SJCRH30 (cell line): ENCODE measurements around the gene FAM110A. TPM values are rescaled to one million over a fixed set of nuclear protein-coding genes. Genes with fewer than 3 reads are reported as not detected.
"Not testable (repeated sequence)": the region's sequence is repeated elsewhere in the genome, so short reads cannot be mapped to it uniquely, and the experiment has no call there.

ENCODE experiments used
- DNase-seq, 2 experiments: peaks; one replicate each; pipeline ENCODE4 v3.0.0-alpha.2; 2015 to 2020
- H3K27ac ChIP-seq: fragments of 250-450 bp; sonication (Bioruptor Pico); 2 replicates; pipeline ENCODE4 v1.5.1; 2020; ENCODE audit warnings: mild to moderate bottlenecking, moderate library complexity
- H3K27me3 ChIP-seq: fragments of 250-450 bp; sonication (Bioruptor Pico); 2 replicates; pipeline ENCODE4 v1.5.1; 2020; ENCODE audit warnings: mild to moderate bottlenecking, moderate library complexity
- H3K36me3 ChIP-seq: fragments of 250-450 bp; sonication (Bioruptor Pico); 2 replicates; pipeline ENCODE4 v1.5.1; 2020; ENCODE audit warnings: mild to moderate bottlenecking, moderate library complexity
- H3K4me1 ChIP-seq: fragments of 250-450 bp; sonication (Bioruptor Pico); 2 replicates; pipeline ENCODE4 v1.5.1; 2020; ENCODE audit warnings: mild to moderate bottlenecking, moderate library complexity
- H3K4me3 ChIP-seq: fragments of 250-450 bp; sonication (Bioruptor Pico); 2 replicates; pipeline ENCODE4 v1.5.1; 2020; ENCODE audit warnings: mild to moderate bottlenecking, moderate library complexity
- H3K9me3 ChIP-seq: fragments of 250-450 bp; sonication (Bioruptor Pico); replicated peaks from 2 replicates; pipeline ENCODE4 v1.5.1; 2020; ENCODE audit warnings: mild to moderate bottlenecking, moderate library complexity
- total RNA-seq: library from RNA; depleted of rRNA; stranded (reverse); fragments of >200 nt; shearing (Covaris generic); gene quantifications from 2 replicates; pipeline ENCODE4 v1.2.3, GENCODE V29; 2014; rRNA removed

The FAM110A gene
- total RNA-seq, 1 experiment from 2014 or later = 45.1 TPM

DNA sequence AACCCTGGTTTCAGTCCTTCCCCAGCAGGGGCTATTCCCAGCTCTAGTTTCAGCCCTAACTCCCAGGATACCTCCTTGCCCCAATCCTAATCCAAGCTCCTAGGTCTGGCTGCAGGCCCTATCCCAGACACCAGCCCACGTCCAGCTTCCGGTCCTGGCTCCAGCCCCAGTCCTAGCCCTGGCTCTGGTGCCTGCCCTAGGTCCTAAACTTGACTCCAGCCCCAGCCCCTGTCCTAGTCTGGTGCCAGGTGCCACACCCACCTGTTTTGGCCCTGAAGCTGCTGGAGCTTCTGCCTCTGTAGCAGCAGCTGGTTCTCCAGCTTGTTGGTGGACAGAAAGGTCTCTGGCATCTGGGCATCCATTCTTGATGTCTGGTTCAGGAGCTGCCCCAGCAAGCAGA is 54.5 kb downstream of the FAM110A start:
- no peak for DNase-seq
- Histone ChIP-seq H3K36me3 (no peaks in the 10 kb centered on the region), H3K9me3 (no peaks in the 10 kb centered on the region), H3K4me3 (no peak overlapping the region), H3K27me3 (no peaks in the 10 kb centered on the region), H3K27ac (no peak overlapping the region), H3K4me1 (no peaks in the 10 kb centered on the region)

GRCh38 chr20:889106-889505 is 55.6 kb downstream of the FAM110A start:
- Histone ChIP-seq H3K4me1 (no peaks in the 10 kb centered on the region), H3K9me3 (no peaks in the 10 kb centered on the region), H3K27me3 (no peaks in the 10 kb centered on the region), H3K27ac (no peak overlapping the region), H3K4me3 (no peak overlapping the region), H3K36me3 (no peaks in the 10 kb centered on the region)
- DNase-seq = no peak

DNA sequence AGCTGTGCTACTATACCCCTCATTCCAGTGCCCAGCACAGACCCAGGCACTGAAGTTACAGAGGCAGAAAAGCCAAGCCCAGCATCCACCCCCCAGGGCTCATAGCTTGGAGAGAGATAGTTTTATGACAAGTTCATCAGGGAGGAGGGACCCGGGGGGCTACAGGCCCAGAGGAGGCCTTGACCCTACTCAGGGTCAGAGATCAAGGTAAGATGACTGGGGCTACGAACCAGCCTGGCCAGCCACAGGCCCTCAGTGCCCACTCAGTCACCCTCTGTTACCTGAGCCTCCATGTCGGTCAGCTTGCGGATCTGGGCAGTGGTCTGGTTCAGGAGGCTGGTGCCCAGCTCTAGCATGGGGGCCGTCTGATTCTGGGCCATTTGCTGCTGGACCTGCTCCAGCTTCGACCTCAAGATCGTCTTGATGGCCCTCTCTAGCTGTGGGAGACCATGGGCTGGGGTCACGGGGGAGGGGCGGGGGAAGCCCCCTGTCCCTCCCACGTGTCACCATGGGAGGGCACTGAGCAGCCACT is 56.5 kb downstream of the FAM110A start:
- H3K4me1 ChIP-seq = no peaks in the 10 kb centered on the region
- H3K4me3 ChIP-seq = no peak overlapping the region
- no peaks in the 10 kb centered on the region for H3K27me3 ChIP-seq
- DNase-seq = no peak
- H3K9me3 ChIP-seq = no peaks in the 10 kb centered on the region
- H3K27ac ChIP-seq = no peak overlapping the region
- no peaks in the 10 kb centered on the region for H3K36me3 ChIP-seq

GRCh38 chr20:890666-891057 is 57.1 kb downstream of the FAM110A start:
- Histone ChIP-seq H3K27ac (no peak overlapping the region), H3K4me3 (no peak overlapping the region), H3K36me3 (no peaks in the 10 kb centered on the region), H3K4me1 (no peaks in the 10 kb centered on the region), H3K27me3 (no peaks in the 10 kb centered on the region), H3K9me3 (no peaks in the 10 kb centered on the region)
- DNase-seq = no peak

- H3K36me3 ChIP-seq = no peaks in the 10 kb centered on the region
- DNase-seq = no peak
- H3K4me1 ChIP-seq = no peaks in the 10 kb centered on the region
- no peak overlapping the region for H3K27ac ChIP-seq
- H3K27me3 ChIP-seq = no peaks in the 10 kb centered on the region
- no peaks in the 10 kb centered on the region for H3K9me3 ChIP-seq
- H3K4me3 ChIP-seq = no peak overlapping the region
Observed at GRCh38 chr20:891058-891705, 57.7 kb downstream of the FAM110A start.

DNA sequence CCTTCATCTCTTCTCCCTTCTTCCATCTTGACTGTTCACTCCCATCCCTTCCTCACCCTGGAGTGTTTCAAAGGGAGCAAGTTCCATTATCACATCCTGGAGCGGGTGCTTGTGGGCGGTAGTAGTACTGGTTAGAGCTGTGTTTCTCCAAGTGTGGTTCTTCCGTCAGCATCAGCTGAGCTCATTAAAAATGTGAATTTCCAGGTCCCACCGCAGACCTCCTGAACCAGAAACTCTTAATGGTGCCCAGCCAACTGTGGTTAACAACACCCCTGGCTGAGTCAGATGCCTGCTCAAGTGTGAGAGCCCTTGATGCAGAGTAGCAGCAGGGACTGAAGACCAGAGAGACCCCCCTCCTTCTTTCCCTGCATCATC is 58.2 kb downstream of the FAM110A start:
- Histone ChIP-seq H3K4me3 (no peak overlapping the region), H3K9me3 (no peaks in the 10 kb centered on the region), H3K36me3 (no peaks in the 10 kb centered on the region), H3K27me3 (no peaks in the 10 kb centered on the region), H3K4me1 (no peaks in the 10 kb centered on the region), H3K27ac (no peak overlapping the region)
- DNase-seq = no peak

DNA sequence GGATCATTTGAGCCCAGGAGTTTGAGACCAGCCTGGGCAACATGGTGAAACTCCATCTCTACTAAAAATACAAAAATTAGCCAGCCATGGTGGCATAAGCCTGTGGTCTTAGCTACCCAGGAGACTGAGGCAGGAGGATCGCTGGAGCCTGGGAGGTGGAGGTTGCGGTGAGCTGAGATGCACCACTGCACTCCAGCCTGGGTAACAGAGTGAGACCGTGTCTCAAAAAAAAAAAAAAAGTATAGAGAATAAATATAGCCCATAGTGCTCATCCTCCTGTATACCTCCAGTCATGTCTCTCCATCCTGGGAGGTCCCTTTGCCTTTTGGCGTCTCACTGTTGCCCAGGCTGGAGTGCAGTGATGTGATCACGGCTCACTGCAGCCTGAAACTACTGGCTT is 58.9 kb downstream of the FAM110A start:
- not testable (repeated sequence) for H3K4me3 ChIP-seq, H3K9me3 ChIP-seq, H3K27me3 ChIP-seq, H3K27ac ChIP-seq, DNase-seq, H3K4me1 ChIP-seq, H3K36me3 ChIP-seq

Other genes with a start within 250 kb of the FAM110A start
- not detected in 2 replicates for gene TCF15, start 223.4 kb upstream of the FAM110A start, total RNA-seq
- 6.7 and 7.0 TPM in 2 replicates for gene SRXN1, start 180.5 kb upstream of the FAM110A start, total RNA-seq
- gene SCRT2, start 157.9 kb upstream of the FAM110A start, total RNA-seq = not detected in 2 replicates
- gene SLC52A3, start 65.2 kb upstream of the FAM110A start, total RNA-seq = 0.03 TPM in 1 of 2 replicates, not detected in the other
- not detected in 2 replicates for gene ANGPT4, start 82.6 kb downstream of the FAM110A start, total RNA-seq
- gene RSPO4, start 168.6 kb downstream of the FAM110A start, total RNA-seq = not detected in 2 replicates